Panc1 (cell line): ENCODE data around the gene GPR45. TPM values are rescaled to one million over a fixed set of nuclear protein-coding genes. Genes with fewer than 3 reads are reported as not detected.

Source experiments
- ATAC-seq: fragments of 200-7000 bp; cut with Tn5 transposase; 2 replicates; pipeline ENCODE4 v1.9.1; 2020; ENCODE audit warnings: mild to moderate bottlenecking, moderate library complexity
- BruUV-seq: library from RNA; stranded (reverse); fragments of 400-500 nt; replicated peaks from 2 replicates; lab custom pipeline; 2021; lab: Mats Ljungman, UMichigan
- CTCF ChIA-PET: fragments of 300-600 bp; sonication (Branson Sonifier 250); formaldehyde crosslinking; loops from one replicate; lab custom pipeline; 2022; ENCODE audit warnings: antibody characterized with exemption; lab: Charles Lee
- POLR2A ChIA-PET: fragments of 300-600 bp; sonication (Branson Sonifier 250); formaldehyde crosslinking; loops from one replicate; lab custom pipeline; 2022; ENCODE audit warnings: antibody characterized with exemption; lab: Charles Lee
- DNase-seq: peaks from one replicate; pipeline ENCODE4 v3.0.0-alpha.2; 2010; ENCODE audit warnings: low read depth, low spot score
- H3K27ac ChIP-seq: 2 replicates; pipeline ENCODE4 v1.5.1; 2011; ENCODE audit warnings: mild to moderate bottlenecking, low read length, inconsistent platforms
- H3K27me3 ChIP-seq: fragments of 200-500 bp; sonication (Bioruptor generic); 2 replicates; pipeline ENCODE4 v1.6.0; 2014; ENCODE audit warnings: low read length, inconsistent platforms; ENCODE audit not compliant: control insufficient read depth, insufficient read depth
- H3K36me3 ChIP-seq: fragments of 200-500 bp; sonication (Bioruptor generic); 2 replicates; pipeline ENCODE4 v1.5.1; 2014; ENCODE audit warnings: inconsistent platforms, mild to moderate bottlenecking, low read length, moderate library complexity; ENCODE audit not compliant: control insufficient read depth, insufficient read depth
- H3K4me1 ChIP-seq: 2 replicates; pipeline ENCODE4 v1.5.1; 2011; ENCODE audit warnings: inconsistent platforms, mild to moderate bottlenecking, low read length, moderate library complexity; ENCODE audit not compliant: control insufficient read depth, insufficient read depth
- H3K4me3 ChIP-seq, 2 experiments: 2 replicates each; pipeline ENCODE4 v1.5.1; 2011 to 2012; ENCODE audit warnings: low read depth in 2 of 2, low read length in 2 of 2, mild to moderate bottlenecking in 2 of 2, inconsistent platforms in 1 of 2, moderate library complexity in 1 of 2
- H3K9me3 ChIP-seq: fragments of 200-500 bp; sonication (Bioruptor generic); 2 replicates; pipeline ENCODE4 v1.5.1; 2014; ENCODE audit warnings: low read depth, mild to moderate bottlenecking, inconsistent platforms, low read length, moderate library complexity; ENCODE audit not compliant: control insufficient read depth, insufficient read depth
- POLR2AphosphoS5 ChIP-seq: IDR thresholded peaks from 2 replicates; pipeline ENCODE4 v1.6.1; 2012; ENCODE audit warnings: mild to moderate bottlenecking, low read depth, low read length, moderate library complexity
- SIN3A ChIP-seq: IDR thresholded peaks from 2 replicates; pipeline ENCODE4 v1.6.1; 2012; ENCODE audit warnings: low read depth, mild to moderate bottlenecking, low read length, moderate library complexity, borderline replicate concordance; ENCODE audit not compliant: insufficient read depth
- TCF7L2 ChIP-seq: IDR thresholded peaks from 2 replicates; pipeline ENCODE4 v1.6.1; 2011; ENCODE audit warnings: mild to moderate bottlenecking, low read depth, low read length, inconsistent platforms
- in situ Hi-C: cut with HindIII; loops from 2 replicates; pipeline ENCODE4 v1.10.0; 2016; ENCODE audit warnings: low sequenced_read_pairs, low pct_unique_long_range_greater_than_20kb
- intact Hi-C: fragments of 100-400 bp; cut with micrococcal nuclease; formaldehyde crosslinking; loops from one replicate; pipeline ENCODE4 v1.10.0; 2022; ENCODE audit not compliant: unreplicated experiment
- total RNA-seq: library from RNA; stranded (reverse); gene quantifications from one replicate; pipeline ENCODE4 v1.2.1, GENCODE V29; 2021; ENCODE audit not compliant: unreplicated experiment
- TF ChIP-seq, protein P1 (sequence below), 2 experiments: IDR thresholded peaks; 2 replicates each; pipeline ENCODE4 v1.6.1; 2011 to 2012; ENCODE audit warnings: low read depth in 2 of 2, control low read depth in 1 of 2, low read length in 1 of 2, mild to moderate bottlenecking in 1 of 2, moderate library complexity in 1 of 2; ENCODE audit not compliant: insufficient read depth in 1 of 2
- TF ChIP-seq, protein P2 (sequence below): fragments of 450-650 bp; IDR thresholded peaks from 2 replicates; pipeline ENCODE4 v1.5.1; 2017; ENCODE audit warnings: mild to moderate bottlenecking

Gene GPR45
- total RNA-seq, 1 experiment from 2014 or later, result not detected

DNA sequence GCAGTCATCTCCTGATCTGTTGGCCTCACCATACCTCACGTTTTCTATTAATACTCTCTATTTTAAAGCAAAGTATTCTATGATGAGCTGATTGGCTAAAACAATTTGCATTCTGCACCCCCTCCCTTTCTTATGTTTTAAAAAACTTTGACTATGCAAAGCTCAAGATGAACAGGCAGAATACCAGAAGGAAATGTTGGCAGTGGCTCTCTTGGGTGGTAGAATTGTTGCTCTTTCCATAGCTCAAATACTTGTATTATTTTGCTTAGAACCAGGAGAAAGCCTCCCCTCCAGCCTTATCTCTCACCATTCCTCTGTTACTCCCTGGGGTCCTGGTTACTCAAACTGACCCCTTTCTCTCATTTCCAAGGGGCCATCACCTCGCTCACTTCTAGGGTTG lies 14.4 kb downstream of the GPR45 start:
- Histone ChIP-seq H3K27ac (no peak overlapping the region), H3K36me3 (no peaks in the 10 kb centered on the region), H3K4me1 (no peaks in the 10 kb centered on the region), H3K9me3 (no peaks in the 10 kb centered on the region), H3K4me3 (no peak overlapping the region), H3K27me3 (no peaks in the 10 kb centered on the region)
- ATAC-seq (no peak), DNase-seq (no peak)
- intact Hi-C loops (no loop called here), in situ Hi-C loops (no loop called here)
- BruUV-seq, result no TSS peak
- ChIA-PET POLR2A (no interaction called here), CTCF (no interaction called here)
- TF ChIP-seq TCF7L2, result no peak
- no peak for TF ChIP-seq POLR2AphosphoS5
- TF ChIP-seq, protein P1, sequence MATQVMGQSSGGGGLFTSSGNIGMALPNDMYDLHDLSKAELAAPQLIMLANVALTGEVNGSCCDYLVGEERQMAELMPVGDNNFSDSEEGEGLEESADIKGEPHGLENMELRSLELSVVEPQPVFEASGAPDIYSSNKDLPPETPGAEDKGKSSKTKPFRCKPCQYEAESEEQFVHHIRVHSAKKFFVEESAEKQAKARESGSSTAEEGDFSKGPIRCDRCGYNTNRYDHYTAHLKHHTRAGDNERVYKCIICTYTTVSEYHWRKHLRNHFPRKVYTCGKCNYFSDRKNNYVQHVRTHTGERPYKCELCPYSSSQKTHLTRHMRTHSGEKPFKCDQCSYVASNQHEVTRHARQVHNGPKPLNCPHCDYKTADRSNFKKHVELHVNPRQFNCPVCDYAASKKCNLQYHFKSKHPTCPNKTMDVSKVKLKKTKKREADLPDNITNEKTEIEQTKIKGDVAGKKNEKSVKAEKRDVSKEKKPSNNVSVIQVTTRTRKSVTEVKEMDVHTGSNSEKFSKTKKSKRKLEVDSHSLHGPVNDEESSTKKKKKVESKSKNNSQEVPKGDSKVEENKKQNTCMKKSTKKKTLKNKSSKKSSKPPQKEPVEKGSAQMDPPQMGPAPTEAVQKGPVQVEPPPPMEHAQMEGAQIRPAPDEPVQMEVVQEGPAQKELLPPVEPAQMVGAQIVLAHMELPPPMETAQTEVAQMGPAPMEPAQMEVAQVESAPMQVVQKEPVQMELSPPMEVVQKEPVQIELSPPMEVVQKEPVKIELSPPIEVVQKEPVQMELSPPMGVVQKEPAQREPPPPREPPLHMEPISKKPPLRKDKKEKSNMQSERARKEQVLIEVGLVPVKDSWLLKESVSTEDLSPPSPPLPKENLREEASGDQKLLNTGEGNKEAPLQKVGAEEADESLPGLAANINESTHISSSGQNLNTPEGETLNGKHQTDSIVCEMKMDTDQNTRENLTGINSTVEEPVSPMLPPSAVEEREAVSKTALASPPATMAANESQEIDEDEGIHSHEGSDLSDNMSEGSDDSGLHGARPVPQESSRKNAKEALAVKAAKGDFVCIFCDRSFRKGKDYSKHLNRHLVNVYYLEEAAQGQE (IDR thresholded peaks at IDR 0.05; ENCODE audit: insufficient read depth in 1 of 2, low read depth in 2 of 2, low read length in 1 of 2), result no peak
- TF ChIP-seq, protein P2, sequence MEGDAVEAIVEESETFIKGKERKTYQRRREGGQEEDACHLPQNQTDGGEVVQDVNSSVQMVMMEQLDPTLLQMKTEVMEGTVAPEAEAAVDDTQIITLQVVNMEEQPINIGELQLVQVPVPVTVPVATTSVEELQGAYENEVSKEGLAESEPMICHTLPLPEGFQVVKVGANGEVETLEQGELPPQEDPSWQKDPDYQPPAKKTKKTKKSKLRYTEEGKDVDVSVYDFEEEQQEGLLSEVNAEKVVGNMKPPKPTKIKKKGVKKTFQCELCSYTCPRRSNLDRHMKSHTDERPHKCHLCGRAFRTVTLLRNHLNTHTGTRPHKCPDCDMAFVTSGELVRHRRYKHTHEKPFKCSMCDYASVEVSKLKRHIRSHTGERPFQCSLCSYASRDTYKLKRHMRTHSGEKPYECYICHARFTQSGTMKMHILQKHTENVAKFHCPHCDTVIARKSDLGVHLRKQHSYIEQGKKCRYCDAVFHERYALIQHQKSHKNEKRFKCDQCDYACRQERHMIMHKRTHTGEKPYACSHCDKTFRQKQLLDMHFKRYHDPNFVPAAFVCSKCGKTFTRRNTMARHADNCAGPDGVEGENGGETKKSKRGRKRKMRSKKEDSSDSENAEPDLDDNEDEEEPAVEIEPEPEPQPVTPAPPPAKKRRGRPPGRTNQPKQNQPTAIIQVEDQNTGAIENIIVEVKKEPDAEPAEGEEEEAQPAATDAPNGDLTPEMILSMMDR, result no peak
- TF ChIP-seq SIN3A, result no peak

DNA sequence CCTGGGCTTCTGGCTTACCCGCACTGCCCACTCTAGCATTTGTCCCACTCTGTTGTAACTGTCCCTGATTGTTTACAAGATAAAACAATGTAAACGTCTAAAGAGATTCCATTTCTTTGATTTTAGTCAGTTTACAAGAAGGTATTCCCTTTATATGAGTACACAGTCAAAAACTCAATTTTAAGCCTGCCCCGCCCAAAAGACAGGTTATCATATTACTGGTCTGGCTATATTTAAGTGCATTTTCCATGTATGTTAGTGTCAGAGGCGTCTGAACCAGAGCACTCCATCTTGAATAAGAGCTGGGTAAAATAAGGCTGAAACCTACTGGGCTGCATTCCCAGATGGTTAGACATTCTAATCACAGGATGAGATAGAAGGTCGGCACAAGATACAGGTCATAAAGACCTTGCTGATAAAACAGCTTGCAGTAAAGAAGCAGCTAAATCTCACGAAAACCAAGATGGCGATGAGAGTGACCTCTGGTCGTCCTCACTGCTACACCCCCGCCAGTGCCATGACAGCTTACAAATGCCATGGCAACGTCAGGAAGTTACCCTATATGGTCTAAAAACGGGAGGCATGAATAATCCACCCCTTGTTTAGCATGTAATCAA lies 15.0 kb downstream of the GPR45 start:
- intact Hi-C loops, result no loop called here
- no peak for TF ChIP-seq POLR2AphosphoS5
- TF ChIP-seq, protein P1 (IDR thresholded peaks at IDR 0.05; ENCODE audit: insufficient read depth in 1 of 2, low read depth in 2 of 2, low read length in 1 of 2), result no peak
- no peak for TF ChIP-seq TCF7L2
- no peak for TF ChIP-seq SIN3A
- TF ChIP-seq, protein P2, result no peak
- Histone ChIP-seq H3K27ac (no peak overlapping the region), H3K4me1 (no peaks in the 10 kb centered on the region), H3K36me3 (no peaks in the 10 kb centered on the region), H3K4me3 (no peak overlapping the region), H3K9me3 (no peaks in the 10 kb centered on the region), H3K27me3 (no peaks in the 10 kb centered on the region)
- ChIA-PET CTCF (no interaction called here), POLR2A (no interaction called here)
- no peak for ATAC-seq
- DNase-seq, result no peak
- no TSS peak for BruUV-seq
- in situ Hi-C loops, result no loop called here
